ENCODE results near the gene ZNRF3.

GRCh38 chr22:28978863-28979796 lies 95.8 kb downstream of the ZNRF3 start:
- TF ChIP-seq CTCF (IDR thresholded peaks at IDR 0.05; ENCODE audit: insufficient read depth, low read length, poor library complexity, severe bottlenecking): no peak
- no peak for TF ChIP-seq EZH2phosphoT487 (conservative IDR thresholded peaks at IDR 0.05; ENCODE audit: low read length)

All from SU-DHL-6 (cell line).